NCI-H1048 (cell line): Measurements from ENCODE around the gene MX2.
"Not testable (repeated sequence)": the region's sequence is repeated elsewhere in the genome, so short reads cannot be mapped to it uniquely, and the experiment has no call there.

ENCODE experiments used
- DNase-seq: peaks from one replicate; lab custom pipeline; 2025; lab: John Stamatoyannopoulos, UW

MX2 gene, protein sequence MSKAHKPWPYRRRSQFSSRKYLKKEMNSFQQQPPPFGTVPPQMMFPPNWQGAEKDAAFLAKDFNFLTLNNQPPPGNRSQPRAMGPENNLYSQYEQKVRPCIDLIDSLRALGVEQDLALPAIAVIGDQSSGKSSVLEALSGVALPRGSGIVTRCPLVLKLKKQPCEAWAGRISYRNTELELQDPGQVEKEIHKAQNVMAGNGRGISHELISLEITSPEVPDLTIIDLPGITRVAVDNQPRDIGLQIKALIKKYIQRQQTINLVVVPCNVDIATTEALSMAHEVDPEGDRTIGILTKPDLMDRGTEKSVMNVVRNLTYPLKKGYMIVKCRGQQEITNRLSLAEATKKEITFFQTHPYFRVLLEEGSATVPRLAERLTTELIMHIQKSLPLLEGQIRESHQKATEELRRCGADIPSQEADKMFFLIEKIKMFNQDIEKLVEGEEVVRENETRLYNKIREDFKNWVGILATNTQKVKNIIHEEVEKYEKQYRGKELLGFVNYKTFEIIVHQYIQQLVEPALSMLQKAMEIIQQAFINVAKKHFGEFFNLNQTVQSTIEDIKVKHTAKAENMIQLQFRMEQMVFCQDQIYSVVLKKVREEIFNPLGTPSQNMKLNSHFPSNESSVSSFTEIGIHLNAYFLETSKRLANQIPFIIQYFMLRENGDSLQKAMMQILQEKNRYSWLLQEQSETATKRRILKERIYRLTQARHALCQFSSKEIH

DNA sequence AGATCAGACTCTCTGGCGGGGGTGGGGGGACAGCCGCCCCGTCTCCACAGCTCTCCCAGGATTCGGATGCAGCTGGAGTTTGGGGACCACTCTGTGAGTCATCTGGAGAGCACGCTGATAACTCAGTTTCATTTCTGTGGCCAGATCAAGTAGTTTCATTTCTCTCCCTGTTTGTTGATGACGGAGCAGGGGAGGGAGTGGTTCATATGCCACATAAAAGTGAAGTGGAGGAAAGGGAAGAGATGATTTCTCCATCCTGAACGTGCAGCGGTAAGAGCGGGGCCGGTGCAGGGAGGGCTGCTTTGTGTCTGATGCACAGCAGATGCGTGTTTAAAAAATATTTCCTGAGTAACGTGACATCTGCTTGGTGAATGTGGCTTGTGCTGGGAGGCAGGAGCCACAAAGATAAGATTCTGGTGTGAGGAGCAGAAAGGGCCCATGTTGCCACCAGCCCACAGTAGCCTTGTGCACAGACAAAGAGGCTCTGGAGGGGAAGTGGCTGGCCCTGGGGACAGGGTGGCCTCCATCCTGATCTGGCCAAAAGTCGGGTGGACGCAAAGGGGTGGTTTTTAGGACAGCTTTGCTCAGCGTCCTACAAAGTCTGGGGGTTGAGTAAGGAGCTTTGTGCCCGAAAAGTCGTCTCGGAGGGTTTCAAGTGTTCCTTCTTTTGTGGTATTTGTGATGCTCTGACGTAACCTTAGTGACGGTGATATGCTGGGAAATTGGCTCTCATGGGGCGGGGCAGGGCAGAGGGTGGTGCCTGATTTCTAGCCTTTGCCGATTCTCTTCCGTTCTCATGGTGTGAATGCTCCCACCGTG is at the start of gene MX2:
MX2 (plus strand) TSS at position 242 of the 819 bp plus-strand sequence. CDS start 14,880 bp downstream, outside the sequence.
- no peak for DNase-seq

- not testable (repeated sequence) for DNase-seq
Measured at GRCh38 chr21:41313285-41314164, 48.3 kb upstream of the MX2 start.

GRCh38 chr21:41315726-41316125 is 46.1 kb upstream of the MX2 start:
- DNase-seq, result no peak

GRCh38 chr21:41316200-41317062 is 45.4 kb upstream of the MX2 start, which contains the start of gene FAM3B:
Gene FAM3B, plus strand, starts transcription at chr21:41316801. Its CDS starts 79 bp downstream, at chr21:41316880.
- DNase-seq, result no peak

DNA sequence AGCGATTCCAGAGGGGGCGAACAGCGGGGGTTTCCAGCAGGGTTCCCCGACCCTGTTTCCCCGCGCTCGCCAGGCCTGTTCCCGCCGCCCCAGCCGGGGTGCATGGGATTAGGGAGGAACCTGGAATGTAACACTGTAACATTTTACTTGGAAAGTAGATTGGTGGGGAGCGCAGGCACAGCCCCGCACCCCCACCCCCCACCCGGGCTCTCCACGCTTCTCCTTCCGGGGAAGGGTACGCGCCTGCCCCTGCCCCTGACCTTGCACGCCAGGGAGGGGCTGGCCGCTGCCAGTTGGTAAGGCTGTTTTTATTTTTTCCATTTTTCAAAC is 44.8 kb upstream of the MX2 start:
- no peak for DNase-seq

- no peak for DNase-seq
Measured at GRCh38 chr21:41317458-41317857, 44.4 kb upstream of the MX2 start.

DNA sequence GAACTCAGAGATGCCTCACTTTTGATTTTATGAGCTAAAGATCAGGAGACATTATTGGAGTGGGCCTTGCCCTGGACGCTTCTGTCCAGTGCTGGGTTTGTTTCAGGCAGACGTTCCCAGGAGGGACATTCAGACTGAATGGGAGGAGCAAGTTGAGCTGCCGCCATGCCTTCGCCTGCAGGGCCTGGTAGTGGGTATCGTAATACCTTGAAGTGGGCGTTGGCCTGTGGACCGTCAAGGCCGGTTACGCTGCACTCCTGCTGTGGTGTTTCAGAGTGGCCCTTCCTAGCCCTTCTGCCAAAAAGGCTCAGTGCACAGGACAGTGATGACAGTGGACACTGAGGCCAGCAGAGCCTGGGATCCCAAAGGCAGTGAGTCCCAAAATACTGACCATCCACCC is 43.6 kb upstream of the MX2 start:
- no peak for DNase-seq

DNA sequence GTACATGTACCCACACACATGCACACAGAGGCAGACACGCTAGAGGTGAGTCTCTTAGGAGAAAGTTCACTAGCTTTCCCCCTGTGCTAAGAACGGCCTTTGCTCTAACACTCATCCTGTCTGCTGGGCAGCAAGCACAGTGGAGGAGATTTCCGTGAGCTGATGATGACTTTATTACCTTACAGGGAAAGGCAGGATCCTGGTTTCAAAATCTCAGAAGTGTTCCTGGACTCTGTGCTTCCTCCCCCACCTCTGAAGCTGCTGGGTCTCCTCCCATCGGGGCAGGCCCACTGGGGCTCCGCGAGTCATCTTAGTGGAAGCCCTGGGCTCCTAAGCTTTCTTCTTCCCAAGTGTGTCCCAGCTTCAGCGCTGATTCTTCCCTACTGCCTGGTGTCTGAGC is 42.6 kb upstream of the MX2 start:
- no peak for DNase-seq

DNA sequence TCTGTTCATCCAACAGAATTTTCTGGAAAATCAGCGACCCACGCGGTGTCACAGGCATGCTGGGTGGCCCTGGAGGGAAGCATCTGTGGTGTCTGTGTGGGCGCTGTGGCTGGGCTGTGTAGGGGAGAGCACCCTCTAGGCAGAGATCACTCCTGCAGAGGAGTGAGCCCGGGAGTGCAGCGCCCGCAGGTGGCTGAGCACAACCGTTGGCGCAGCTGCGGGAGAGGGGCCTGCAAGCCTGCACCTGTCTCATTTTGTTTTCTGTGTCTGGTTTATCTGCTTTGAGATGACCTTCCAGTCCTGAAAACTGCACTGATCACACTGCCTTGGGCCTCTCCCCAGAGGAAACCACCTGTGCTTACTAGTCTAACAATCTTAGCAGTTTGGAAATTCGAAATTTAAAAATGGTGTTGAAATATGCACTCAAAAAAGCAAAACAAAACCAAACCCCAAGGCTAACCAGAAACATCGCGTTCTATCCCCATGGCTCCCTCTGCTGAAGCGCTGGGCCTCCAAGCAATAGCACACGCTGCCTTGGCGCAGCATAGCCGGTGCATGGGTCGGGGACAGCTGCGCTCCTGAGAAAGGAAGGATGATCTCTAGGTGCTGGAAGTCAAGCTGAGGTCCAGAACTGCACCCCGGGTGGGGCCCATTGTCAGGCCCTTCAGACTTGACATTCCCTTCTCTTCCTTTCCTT is 40.5 kb upstream of the MX2 start:
- DNase-seq, result no peak

DNA sequence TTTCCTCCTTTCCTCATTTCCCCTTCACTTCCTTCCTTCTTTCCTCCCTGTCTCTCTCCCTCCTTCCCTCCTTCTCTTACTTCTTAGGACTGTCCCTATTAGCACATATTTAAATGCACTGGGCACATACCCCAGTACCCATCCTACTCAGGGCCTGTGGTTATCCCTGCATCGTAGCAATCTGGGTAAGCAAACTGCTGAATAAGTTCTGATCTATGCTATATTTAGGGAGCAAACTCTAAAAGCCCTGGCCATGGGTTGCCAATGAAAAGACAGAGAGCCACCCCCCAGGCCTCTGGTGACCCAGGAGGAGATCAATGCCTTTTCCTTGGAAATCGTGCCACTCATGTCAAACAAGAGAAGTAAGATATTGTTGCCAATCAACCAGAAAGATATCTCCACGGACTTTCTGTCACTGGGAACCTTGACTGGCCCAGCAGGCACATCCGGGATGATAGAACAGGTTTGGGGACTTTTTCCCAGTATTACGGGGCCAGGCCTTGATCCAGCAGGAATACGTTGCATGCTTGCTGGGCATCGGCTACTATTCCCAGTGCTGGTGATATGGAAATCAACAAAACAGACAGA is 39.8 kb upstream of the MX2 start:
- DNase-seq, result no peak

- DNase-seq, result no peak
Measured at GRCh38 chr21:41322496-41323382, 39.1 kb upstream of the MX2 start.

DNA sequence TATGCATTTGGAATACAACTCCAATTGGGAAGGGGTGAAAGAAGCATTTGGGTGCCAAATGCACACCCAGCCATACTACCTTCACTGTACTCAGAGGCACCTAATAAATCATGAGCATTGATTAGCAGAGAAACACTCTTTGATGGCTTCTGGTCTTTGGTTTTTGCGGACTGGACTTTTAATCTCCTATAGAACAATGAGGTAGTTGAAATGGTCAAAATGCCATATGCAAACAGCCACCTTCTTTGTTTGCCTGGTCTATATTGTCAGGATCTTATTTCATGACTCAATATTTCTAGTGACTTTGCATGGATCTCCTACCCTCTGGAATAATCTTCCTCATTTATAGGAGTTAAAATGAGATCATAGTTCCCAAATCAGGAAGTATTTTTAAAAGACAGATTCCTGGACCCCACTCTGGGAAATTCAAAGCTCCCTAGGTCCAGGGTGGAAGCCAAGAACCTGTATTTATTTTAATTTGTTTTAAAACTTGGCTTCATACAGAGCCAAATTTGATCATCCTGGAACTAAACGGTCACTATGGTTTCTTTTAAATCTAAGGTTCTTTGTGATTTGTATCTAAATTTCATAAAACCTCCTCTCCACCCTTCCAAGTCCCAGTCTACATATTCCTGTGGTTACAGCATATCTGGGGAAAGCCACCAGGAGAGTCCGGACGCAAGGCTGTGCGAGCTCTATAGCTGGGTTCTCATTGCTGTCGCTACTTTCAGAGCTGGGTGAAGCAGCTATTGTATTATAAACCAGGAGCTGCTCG is 36.5 kb upstream of the MX2 start:
- DNase-seq, result no peak

GRCh38 chr21:41326414-41327080 is 35.3 kb upstream of the MX2 start:
- DNase-seq, result no peak

DNA sequence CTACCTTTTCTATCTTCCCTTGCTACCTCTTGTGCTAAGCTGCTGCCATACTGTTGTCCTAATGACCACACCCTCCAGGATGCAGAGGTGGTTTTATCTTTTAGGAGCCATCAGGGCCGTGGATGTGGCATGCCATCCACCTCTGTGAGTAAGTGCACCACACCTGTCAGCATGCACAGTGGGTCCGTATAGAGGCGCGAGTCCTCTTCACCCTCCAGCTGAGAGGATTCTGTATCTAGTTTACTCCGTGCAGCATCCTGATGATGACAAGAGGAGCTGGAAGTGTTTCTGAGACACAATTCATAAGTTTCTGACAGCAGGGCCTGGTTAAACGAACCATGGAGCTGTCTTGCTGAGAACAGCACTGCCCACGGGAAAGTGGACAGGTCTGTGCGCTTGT is 34.1 kb upstream of the MX2 start:
- no peak for DNase-seq

DNA sequence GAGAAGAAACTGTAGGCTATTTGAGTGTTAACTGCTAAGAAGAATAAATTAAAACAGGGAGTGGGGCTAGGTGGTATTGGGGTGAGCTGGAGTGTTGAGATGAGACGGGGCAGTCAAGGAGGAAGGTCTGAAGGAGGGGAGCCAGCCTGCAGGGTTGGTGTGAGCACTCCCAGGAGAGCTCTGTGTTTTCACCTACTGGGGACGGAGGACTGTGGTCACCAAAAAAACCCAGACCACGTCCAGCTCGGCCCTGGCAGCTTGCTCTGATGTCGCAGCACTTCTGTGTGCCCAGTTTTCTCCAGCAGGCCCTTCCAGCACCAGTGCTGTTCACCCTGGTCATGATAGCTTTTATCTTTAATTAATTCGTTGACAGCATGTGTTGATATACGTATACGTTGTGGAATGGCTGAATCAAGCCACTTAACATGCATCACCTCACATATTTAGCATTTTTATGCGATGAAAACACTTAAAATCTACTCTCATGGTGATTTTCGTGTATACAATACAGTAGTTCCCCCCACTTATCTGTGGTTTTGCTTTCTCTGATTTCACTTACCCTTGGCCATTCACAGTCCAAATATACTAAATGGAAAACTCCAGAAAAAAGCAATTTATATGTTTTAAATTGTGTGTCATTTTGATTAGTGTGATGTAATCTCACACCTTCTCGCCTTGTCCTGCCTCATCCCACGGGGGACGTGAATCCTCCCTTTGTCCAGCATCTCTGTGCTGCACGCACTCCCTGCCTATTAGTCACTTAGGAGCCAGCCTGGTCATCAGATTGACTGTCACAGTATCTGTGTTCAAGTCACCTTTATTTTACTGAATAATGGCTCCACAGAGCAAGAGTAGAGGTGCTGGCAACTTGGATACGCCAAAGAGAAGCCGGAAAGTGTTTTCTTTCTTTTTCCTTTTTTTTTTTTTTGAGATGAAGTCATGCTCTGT is 32.9 kb upstream of the MX2 start:
- DNase-seq, result no peak

DNA sequence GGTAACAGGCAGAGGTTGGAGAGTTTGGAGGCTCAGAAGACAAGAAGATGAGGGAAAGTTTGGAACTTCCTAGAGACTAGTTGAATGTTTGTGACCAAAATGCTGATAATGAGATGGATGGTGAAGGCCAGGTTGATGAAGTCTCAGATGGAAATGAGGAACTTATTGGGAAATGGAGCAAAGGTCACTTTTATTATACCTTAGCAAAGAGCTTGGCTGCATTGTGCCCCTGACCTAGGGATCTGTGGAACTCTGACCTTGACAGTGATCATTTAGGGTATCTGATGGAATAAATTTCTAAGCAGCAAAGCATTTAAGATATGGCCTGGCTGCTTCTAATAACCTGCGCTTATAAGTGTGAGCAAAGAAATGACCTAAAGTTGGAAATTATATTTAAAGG is 28.1 kb upstream of the MX2 start:
- DNase-seq, result no peak
